DOHH2 (cell line): ENCODE measurements around the gene CLEC17A.
"Not testable (repeated sequence)": the region's sequence is repeated elsewhere in the genome, so short reads cannot be mapped to it uniquely, and the experiment has no call there.

Experiments
- H3F3A ChIP-seq: fragments of 200-600 bp; sonication (generic), shearing (Covaris generic); 2 replicates; pipeline ENCODE4 v1.6.0; 2016; ENCODE audit warnings: antibody characterized with exemption, mild to moderate bottlenecking; ENCODE audit not compliant: control insufficient read depth, insufficient read depth
- H3K27ac ChIP-seq: fragments of 200-600 bp; sonication (generic); 2 replicates; pipeline ENCODE4 v1.5.1; 2014; ENCODE audit warnings: low read depth, mild to moderate bottlenecking, low read length, moderate library complexity
- H3K27me3 ChIP-seq: fragments of 200-600 bp; sonication (generic); 2 replicates; pipeline ENCODE4 v1.6.1; 2014; ENCODE audit warnings: mild to moderate bottlenecking, low read length, mixed read lengths; ENCODE audit not compliant: control insufficient read depth
- H3K36me3 ChIP-seq: fragments of 200-600 bp; sonication (generic); 2 replicates; pipeline ENCODE4 v1.6.1; 2014; ENCODE audit warnings: mild to moderate bottlenecking, low read length, moderate library complexity, mixed read lengths; ENCODE audit not compliant: control insufficient read depth
- H3K4me1 ChIP-seq: fragments of 200-600 bp; sonication (generic); 2 replicates; pipeline ENCODE4 v1.6.1; 2014; ENCODE audit warnings: mild to moderate bottlenecking, low read length, mixed read lengths; ENCODE audit not compliant: control insufficient read depth
- H3K4me2 ChIP-seq: fragments of 200-600 bp; sonication (generic); 2 replicates; pipeline ENCODE4 v1.6.0; 2014; ENCODE audit warnings: mild to moderate bottlenecking, low read length, moderate library complexity
- H3K4me3 ChIP-seq: fragments of 200-600 bp; sonication (generic); 2 replicates; pipeline ENCODE4 v1.5.1; 2014; ENCODE audit warnings: mild to moderate bottlenecking, low read length, mixed read lengths
- H3K79me2 ChIP-seq: fragments of 200-600 bp; sonication (generic); 2 replicates; pipeline ENCODE4 v1.6.1; 2014; ENCODE audit warnings: mild to moderate bottlenecking, low read length, mixed read lengths; ENCODE audit not compliant: control insufficient read depth
- H3K9me2 ChIP-seq: fragments of 200-600 bp; sonication (generic); replicated peaks from 2 replicates; pipeline ENCODE4 v1.6.1; 2014; ENCODE audit warnings: mild to moderate bottlenecking, low read length, mixed read lengths; ENCODE audit not compliant: control insufficient read depth
- H3K9me3 ChIP-seq: fragments of 200-600 bp; sonication (generic); 2 replicates; pipeline ENCODE4 v1.6.1; 2014; ENCODE audit warnings: antibody characterized with exemption, low read length, mixed read lengths; ENCODE audit not compliant: control insufficient read depth, insufficient read depth
- H4K20me1 ChIP-seq: fragments of 200-600 bp; sonication (generic); 2 replicates; pipeline ENCODE4 v1.6.0; 2014; ENCODE audit warnings: low read depth, mild to moderate bottlenecking, antibody characterized with exemption, low read length, moderate library complexity; ENCODE audit not compliant: control insufficient read depth, insufficient read depth
- CTCF ChIP-seq: fragments of 200-600 bp; sonication (generic); IDR thresholded peaks from one replicate; pipeline ENCODE4 v1.5.1; 2014; ENCODE audit warnings: antibody characterized with exemption, mild to moderate bottlenecking, low read depth, low read length; ENCODE audit not compliant: poor library complexity, severe bottlenecking
- EZH2phosphoT487 ChIP-seq: fragments of 200-600 bp; sonication (generic); IDR thresholded peaks from 2 replicates; pipeline ENCODE4 v1.6.1; 2017; ENCODE audit warnings: borderline replicate concordance, mild to moderate bottlenecking, antibody characterized with exemption, low read length, moderate library complexity, mixed read lengths

CLEC17A gene

GRCh38 chr19:14562660-14563589, 20.0 kb upstream of the CLEC17A start:
- H3K4me1 ChIP-seq: peaks cover 10% of the 10 kb centered on the region; the same call in 1 of the 2 replicates
- no peak overlapping the region for H3K27ac ChIP-seq
- no peaks in the 10 kb centered on the region for H3F3A ChIP-seq
- H3K36me3 ChIP-seq: peaks cover 28% of the 10 kb centered on the region
- no peak overlapping the region for H3K4me2 ChIP-seq
- no peaks in the 10 kb centered on the region for H4K20me1 ChIP-seq
- TF ChIP-seq EZH2phosphoT487 (no peak), CTCF (no peak)
- H3K9me2 ChIP-seq: no peaks in the 10 kb centered on the region
- H3K4me3 ChIP-seq: no peak overlapping the region
- peaks cover 46% of the 10 kb centered on the region for H3K79me2 ChIP-seq
- no peaks in the 10 kb centered on the region for H3K27me3 ChIP-seq
- H3K9me3 ChIP-seq: no peaks in the 10 kb centered on the region

- Histone ChIP-seq H3K36me3 (peaks cover 28% of the 10 kb centered on the region), H3K4me3 (no peak overlapping the region), H4K20me1 (no peaks in the 10 kb centered on the region), H3F3A (no peaks in the 10 kb centered on the region), H3K9me3 (no peaks in the 10 kb centered on the region), H3K27ac (no peak overlapping the region), H3K27me3 (no peaks in the 10 kb centered on the region), H3K4me2 (no peak overlapping the region), H3K79me2 (peaks cover 43% of the 10 kb centered on the region), H3K9me2 (no peaks in the 10 kb centered on the region), H3K4me1 (peaks cover 6% of the 10 kb centered on the region; the same call in 1 of the 2 replicates)
- TF ChIP-seq EZH2phosphoT487: no peak
These were observed 19.3 kb upstream of the CLEC17A start for GRCh38 chr19:14563590-14563926.

GRCh38 chr19:14563989-14564651, 18.8 kb upstream of the CLEC17A start:
- no peak overlapping the region for H3K4me2 ChIP-seq

GRCh38 chr19:14564652-14565297, 18.1 kb upstream of the CLEC17A start:
- not testable (repeated sequence) for H3K4me3 ChIP-seq, H3K9me3 ChIP-seq, H3K9me2 ChIP-seq, H3K4me1 ChIP-seq, H3K27ac ChIP-seq, H3K27me3 ChIP-seq, H3K4me2 ChIP-seq, H3F3A ChIP-seq, H4K20me1 ChIP-seq
- Histone ChIP-seq H3K36me3 (peaks cover 28% of the 10 kb centered on the region), H3K79me2 (peaks cover 36% of the 10 kb centered on the region)

More at GRCh38 chr19:14563989-14564651, 18.8 kb upstream of the CLEC17A start:
- Histone ChIP-seq H3K4me3 (no peak overlapping the region), H3K9me2 (no peaks in the 10 kb centered on the region), H3K79me2 (peaks cover 39% of the 10 kb centered on the region), H3K27ac (no peak overlapping the region), H3K36me3 (peaks cover 28% of the 10 kb centered on the region), H3K9me3 (no peaks in the 10 kb centered on the region), H3K4me1 (peaks cover under 1% of the 10 kb centered on the region; the same call in 1 of the 2 replicates), H3F3A (no peaks in the 10 kb centered on the region), H4K20me1 (no peaks in the 10 kb centered on the region), H3K27me3 (no peaks in the 10 kb centered on the region)
- TF ChIP-seq EZH2phosphoT487 (no peak), CTCF (no peak)
